ENCODE data around the gene CDK11B.
"Not testable (repeated sequence)": the region's sequence is repeated elsewhere in the genome, so short reads cannot be mapped to it uniquely, and the experiment has no call there.

Gene CDK11B

GRCh38 chr1:1684031-1684681 lies 25.4 kb upstream of the CDK11B start:
- H3K27ac ChIP-seq, result peak overlapping the region in 2 of 21 experiments; percentile 4 to 57
- H3K4me3 ChIP-seq, result no peak overlapping the region

DNA sequence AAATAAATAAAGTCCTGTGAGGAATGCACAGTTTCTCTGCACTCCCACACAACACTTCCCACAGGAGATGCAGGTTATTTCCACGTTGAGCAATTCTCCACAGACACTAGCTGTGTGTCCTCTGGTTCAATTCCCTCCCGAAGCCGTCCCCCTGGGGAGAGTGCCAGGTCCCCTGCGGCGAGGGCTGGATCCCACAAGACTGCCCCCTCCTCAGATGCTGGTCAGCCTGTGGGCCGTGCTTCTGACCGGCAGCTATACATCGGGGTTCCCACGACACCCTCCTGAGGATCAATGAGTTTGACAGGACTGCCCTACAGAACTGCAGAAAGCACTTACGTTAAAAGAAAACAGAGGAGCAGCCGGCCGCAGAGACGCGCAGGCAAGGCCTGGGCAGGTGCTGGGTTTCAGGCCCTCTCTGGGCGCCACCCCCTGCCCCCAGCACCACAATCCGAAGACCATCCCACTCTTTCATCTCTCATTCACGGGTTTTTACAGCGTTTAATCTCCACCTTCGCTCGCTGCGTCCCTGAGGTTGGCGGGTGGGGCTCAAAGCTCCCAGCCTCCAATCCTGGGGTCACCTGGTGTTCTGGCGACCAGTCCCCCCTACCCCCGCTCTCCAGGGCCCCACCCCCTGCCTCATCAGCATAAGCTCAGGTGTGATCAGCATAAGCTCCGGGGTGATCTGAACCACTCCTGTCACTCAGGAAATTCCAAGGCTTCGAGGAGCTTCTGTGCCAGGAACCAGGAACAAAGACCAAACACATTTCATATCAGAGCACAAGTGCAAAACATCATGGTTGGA lies 24.5 kb upstream of the CDK11B start:
- Histone ChIP-seq H3K4me3 (no peak overlapping the region), H3K27ac (peak overlapping the region in 2 of 21 experiments; percentile 4 to 57)

DNA sequence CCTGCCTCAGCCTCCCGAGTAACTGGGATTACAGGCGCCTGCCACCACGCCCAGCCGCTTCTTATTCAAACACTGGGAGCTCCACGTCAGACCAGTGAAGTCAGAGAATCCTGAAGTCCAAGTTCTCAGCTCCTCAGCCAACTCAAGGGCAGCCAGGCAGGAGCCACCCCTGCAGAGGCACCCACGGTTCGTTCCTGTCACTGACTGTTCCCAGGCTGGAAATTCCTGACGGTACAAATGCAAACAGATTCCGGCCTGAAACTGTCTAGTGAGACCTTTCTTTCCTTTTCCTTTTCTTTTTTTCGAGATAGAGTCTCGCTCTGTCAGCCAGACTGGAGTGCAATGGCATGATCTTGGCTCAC lies 22.1 kb upstream of the CDK11B start:
- Histone ChIP-seq H3K27ac (no peak overlapping the region), H3K4me3 (no peak overlapping the region)

DNA sequence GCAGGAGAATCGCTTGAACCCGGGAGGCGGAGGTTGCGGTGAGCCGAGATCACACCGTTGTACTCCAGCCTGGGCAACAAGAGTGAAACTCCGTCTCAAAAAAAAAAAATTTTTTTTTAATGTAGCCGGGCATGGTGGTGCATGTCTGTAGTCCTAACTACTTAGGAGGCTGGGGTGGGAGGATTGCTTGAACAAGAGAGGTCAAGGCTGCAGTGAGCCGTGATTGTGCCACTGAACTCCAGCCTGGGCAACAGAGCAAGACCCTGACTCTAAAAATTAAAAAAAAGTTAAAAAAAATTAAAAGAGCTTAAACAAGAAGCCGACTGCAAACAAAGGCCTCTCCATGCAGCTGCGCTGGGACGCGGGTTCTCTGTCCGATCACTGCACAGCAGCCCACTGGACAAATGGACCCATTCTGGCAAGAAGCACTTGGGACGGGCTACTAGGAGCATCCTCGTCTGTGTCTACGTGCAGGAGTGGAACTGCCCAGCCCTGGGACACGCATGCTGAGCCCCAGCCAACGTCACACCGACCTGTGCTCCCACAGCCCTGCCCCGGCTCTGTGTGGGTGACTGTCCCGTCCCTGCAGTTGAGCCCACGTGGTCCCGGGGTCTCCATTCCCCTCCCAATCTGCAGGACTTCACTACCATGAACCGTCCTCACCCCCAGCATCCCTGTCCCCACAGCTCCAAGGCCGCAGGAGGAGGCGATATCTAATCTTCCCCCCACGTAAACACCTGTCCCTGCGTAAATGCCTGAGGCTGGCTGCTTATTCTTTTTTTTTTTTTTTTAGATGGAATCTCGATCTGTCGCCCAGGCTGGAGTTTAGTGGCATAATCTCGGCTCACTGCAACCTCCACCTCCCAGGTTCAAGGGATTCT lies 21.5 kb upstream of the CDK11B start:
- Histone ChIP-seq H3K27ac (no peak overlapping the region), H3K4me3 (no peak overlapping the region)

DNA sequence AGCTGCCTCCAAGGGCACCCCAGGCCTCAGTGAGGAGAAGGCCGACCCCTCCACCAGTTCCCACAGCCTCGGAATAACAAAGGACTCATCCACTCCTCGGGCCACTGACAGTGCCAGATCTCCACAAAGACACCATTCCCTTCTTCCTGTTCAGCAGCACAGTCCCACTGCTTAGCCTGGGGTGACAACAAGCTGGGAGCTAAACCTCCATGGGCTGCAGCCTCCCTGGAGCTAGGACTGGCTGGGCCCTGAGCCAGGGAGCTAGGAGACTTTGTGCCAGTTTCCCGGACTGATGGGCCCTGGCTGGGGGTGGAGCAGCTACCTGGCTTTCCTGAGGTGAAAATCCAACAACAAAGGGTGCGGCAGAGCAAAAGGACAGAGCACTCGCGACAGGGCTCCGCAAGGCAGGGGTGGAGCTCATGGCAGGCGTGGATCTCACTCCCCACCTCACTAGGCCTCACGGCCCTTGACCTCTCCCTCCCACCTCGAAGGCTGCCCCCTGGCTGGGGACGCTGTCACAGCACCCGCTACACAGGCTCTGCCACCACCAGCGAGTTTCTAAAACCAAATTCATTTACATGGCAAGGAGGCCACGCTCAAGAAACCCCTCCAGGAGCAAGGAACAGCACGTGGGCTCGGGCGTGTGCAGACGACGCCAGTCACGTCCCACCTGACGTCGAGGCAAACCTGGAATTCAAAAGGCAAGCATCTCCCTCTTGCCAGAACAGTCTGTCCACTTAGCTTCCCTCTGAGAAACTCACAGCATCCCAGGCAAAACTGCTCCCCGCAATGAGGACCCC lies 20.0 kb upstream of the CDK11B start:
- Histone ChIP-seq H3K4me3 (no peak overlapping the region), H3K27ac (peak overlapping the region in 14 of 21 experiments; percentile 6 to 77 (median 62))

DNA sequence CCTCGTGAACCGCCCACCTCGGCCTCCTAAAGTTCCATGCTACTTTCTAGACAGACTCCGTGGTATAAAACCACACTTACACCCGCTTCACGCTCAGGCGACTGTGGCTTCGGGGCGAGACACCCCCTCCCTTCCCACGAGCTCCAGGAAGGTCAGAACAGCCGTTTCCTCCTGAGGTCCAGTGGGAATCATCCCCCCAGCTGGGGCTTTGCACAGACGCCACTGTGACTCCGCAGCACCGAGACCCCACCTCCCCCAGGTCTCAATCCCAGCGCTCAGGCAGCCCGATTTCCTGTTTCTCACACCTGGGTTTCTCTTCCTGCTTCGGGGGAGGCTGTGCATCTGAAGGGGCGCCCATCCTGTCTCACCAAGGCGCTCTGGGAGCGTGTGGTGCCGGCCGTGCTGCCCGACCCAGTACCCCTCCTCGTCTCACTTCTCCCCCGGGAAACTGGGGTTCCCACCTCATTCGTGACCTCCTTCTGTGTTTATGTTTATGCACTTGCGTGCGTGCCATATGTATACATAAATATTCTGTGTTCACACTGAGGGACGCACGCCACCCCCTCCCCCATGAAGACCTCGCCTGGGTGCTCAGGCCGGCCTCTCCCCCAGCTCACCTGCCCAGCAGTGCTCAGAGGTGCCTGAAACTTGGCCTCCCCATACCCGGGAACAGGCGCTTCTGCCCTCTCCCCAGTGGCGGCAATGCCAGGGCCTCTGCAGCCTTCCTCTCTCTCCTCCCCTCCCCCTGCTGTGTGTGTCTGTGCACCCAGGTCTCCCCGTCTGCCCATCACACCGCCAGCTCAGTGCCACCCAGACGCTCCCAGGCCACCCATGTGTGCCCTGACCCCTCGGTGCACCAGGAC lies 19.1 kb upstream of the CDK11B start:
- H3K4me3 ChIP-seq, result peak overlapping the region in 1 of 7 experiments; percentile 3
- peak overlapping the region in 14 of 21 experiments; percentile 6 to 77 (median 54) for H3K27ac ChIP-seq

- not testable (repeated sequence) for H3K4me3 ChIP-seq, H3K27ac ChIP-seq
Observed at GRCh38 chr1:1676087-1676486, 17.3 kb upstream of the CDK11B start.

DNA sequence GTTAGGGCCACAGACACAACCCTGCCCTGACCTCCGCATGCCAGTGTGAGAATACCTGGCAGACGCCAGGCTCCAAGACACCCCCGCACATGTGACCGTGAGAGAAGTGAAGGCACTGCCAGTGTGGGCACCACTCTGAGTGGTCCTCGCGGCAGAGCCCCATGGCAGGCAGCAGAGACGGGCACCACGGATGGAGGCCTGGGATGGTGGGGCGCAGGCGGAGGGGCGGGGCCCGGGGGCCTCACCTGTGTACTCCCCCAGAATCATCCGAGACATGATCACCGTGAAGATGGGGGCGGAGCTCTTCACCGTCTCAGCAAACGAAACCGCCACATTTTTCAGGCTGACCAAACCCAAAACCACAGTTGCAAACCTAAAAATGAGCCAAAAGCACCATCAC lies 16.4 kb upstream of the CDK11B start:
- not testable (repeated sequence) for H3K4me3 ChIP-seq, H3K27ac ChIP-seq

- H3K4me3 ChIP-seq, H3K27ac ChIP-seq: not testable (repeated sequence)
Observed at GRCh38 chr1:1674806-1675205, 16.0 kb upstream of the CDK11B start.

- H3K4me3 ChIP-seq, result no peak overlapping the region
Observed at GRCh38 chr1:1672181-1672965, 13.6 kb upstream of the CDK11B start.

GRCh38 chr1:1671365-1672119 lies 12.7 kb upstream of the CDK11B start:
- no peak overlapping the region for H3K27ac ChIP-seq

More at GRCh38 chr1:1672181-1672965, 13.6 kb upstream of the CDK11B start:
- no peak overlapping the region for H3K27ac ChIP-seq

DNA sequence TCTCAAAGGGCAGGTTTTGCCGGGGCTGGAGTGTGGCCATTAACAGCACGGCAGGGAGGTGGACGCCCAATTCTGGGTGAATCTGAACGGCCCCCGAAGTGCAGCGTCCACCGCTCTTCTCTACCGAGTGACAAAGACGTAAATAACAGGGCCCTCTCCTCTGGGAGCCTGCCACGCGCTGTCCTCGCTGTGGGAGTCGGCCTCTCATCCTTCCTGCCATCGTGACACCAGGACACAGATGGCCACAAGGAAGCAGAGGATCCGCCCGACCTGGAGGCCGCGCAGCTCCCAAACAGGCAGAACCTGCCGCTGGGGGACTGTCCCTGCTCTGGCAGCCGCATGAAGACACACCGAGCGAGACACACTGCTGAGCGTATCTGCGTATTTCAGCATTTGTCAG lies 12.1 kb upstream of the CDK11B start:
- Histone ChIP-seq H3K27ac (no peak overlapping the region), H3K4me3 (no peak overlapping the region)

More at GRCh38 chr1:1671365-1672119, 12.7 kb upstream of the CDK11B start:
- no peak overlapping the region for H3K4me3 ChIP-seq

DNA sequence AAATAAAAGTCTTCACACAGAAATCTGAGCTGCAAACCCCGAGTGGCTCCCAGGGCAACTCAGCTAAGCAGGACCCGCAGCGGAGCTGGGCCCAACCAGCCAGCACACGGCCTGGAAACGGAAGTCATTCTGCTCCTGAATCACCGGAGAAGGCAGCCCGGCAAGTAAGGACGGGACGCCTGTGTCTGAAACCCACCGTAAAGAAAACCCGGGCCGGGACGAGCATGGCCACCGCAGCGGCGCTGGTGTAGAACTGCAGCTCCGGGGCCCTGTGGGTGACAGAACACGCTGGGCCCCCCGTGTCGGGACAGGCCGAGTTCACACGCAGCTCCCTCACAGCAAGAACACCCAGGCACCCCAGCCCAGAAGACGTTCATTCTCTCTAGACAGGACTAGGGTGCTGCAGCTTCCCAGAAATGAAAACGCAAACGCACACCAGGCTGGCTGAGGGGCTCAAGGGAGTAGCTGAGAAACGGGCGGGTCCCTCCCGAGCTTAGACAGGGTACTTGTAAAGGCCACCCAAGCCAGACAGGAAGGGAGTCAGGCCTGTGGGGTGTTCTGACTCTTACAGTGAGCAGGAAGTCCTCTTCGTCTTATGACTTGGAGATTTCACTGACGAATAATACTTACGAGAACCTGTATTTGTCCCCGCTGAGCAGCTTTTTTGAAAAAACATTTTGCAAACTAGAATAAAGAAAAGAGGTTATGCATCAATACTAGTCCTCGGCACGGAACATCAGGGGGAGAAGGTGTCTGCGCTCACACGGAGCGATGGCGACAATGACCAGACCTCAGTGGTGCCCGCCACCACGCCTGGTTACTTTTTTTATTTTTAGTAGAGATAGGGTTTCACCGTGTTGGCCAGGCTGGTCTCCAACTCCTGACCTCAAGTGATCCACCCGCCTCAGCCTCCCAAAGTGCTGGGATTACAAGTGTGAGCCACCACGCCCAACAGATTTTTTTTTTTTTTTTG lies 10.9 kb upstream of the CDK11B start:
- Histone ChIP-seq H3K27ac (no peak overlapping the region), H3K4me3 (no peak overlapping the region)

DNA sequence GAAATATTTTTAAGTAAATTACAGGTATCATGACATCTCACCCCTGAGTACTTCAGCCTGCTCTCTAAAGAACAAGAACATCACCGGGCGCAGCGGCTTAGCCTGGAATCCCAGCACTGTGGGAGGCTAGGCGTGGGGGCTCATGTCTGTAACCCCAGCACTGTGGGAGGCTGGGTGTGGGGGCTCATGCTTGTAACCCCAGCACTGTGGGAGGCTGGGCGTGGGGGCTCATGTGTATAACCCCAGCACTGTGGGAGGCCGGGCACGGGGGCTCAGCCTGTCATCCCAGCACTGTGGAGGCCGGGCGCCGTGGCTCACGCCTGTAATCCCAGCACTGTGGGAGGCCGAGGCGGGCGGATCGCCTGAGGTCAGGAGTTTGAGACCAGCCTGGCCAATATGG lies 7.7 kb upstream of the CDK11B start:
- H3K4me3 ChIP-seq, result no peak overlapping the region
- peak overlapping the region in 1 of 21 experiments; percentile 49 for H3K27ac ChIP-seq

DNA sequence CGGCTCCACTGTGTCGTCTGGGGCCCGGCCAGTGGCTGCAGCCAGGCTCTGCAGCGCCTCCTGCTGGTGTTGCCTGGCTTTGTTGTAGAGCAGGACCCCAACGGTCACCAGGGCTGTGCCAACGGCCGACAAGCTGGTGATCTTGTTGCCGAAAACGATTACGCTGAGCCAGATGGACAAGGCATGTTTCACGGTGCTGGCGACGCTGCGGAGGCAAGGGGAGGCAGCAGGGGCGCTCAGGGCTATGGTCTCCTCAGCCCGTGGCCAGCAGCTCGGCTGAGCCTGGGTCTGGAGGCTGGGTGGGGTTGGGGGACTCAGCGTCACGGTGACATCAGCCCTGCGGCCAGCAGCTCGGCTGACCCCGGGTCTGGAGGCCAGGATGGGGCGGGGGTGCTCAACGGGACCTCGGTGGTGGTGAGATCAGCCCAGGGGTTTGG lies 7.0 kb upstream of the CDK11B start:
- H3K27ac ChIP-seq, result peak overlapping the region in 2 of 21 experiments; percentile 8 to 44
- no peak overlapping the region for H3K4me3 ChIP-seq

All from skin epidermis (tissue), 12 donors.